Left renal cortex interstitium (tissue), 4 donors: ENCODE data around the gene LHX8. TPM values are rescaled to one million over a fixed set of nuclear protein-coding genes. Genes with fewer than 3 reads are reported as not detected.

Source experiments
- DNase-seq, 4 donors: peaks; one replicate each; pipeline ENCODE4 v3.0.0-alpha.2; 2013; ENCODE audit warnings: low read depth in 4 of 4, low spot score in 2 of 4, missing footprints in 1 of 4
- polyA plus RNA-seq, 4 donors: library from polyadenylated mRNA; unstranded; fragments of 120-200 nt; gene quantifications; one replicate each; pipeline ENCODE4 v1.2.1, GENCODE V29; 2013; ENCODE audit not compliant: insufficient read length in 4 of 4

Gene LHX8
- polyA plus RNA-seq, 4 donors = not detected

DNA sequence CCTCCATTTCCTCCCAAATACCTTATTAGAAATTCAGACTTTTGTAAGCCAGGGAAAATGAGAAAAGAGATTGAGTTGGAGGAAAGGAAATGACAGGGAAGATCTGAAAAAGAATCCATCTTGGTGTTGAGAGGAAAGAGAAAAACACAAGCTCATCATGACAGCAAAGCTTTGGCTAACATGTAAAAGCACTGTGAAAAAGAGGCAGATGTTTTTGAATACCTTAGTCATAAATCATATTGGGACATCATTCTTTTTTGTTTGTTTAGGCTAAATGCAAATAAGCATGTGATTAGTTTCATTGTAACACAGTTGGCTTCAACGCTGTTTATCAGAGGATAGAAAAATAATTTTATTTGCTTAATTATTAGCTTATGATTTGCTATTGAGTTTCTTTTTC is 64.6 kb downstream of the LHX8 start:
- DNase-seq = no peak

- DNase-seq = no peak
Observed at GRCh38 chr1:75202751-75203150, 68.6 kb downstream of the LHX8 start.

GRCh38 chr1:75203415-75204277 is 69.5 kb downstream of the LHX8 start:
- peak; percentile 2 to 17 (median 8) for DNase-seq

- no peak for DNase-seq
Observed at GRCh38 chr1:75208862-75209261, 74.7 kb downstream of the LHX8 start.
